Activated T-cell treated with anti-CD3 and anti-CD28 coated beads, Interleukin-2, amount 50 U/mL, for 24 hours (primary cell): Measurements from ENCODE around the gene GIGYF1.
"Not testable (repeated sequence)": the region's sequence is repeated elsewhere in the genome, so short reads cannot be mapped to it uniquely, and the experiment has no call there.

Experiments used
- DNase-seq: peaks from one replicate; pipeline ENCODE4 v3.0.0-alpha.2; 2020
- H3K27ac Mint-ChIP-seq: 2 replicates; pipeline ENCODE4 v1.8.0; 2020; ENCODE audit warnings: mild to moderate bottlenecking, mixed read lengths
- H3K27me3 Mint-ChIP-seq: 2 replicates; pipeline ENCODE4 v1.8.0; 2020; ENCODE audit warnings: mixed read lengths
- H3K36me3 Mint-ChIP-seq: 2 replicates; pipeline ENCODE4 v1.8.0; 2020; ENCODE audit warnings: low read depth, mixed read lengths
- H3K4me1 Mint-ChIP-seq: 2 replicates; pipeline ENCODE4 v1.8.0; 2020; ENCODE audit warnings: low read depth, mixed read lengths
- H3K4me3 Mint-ChIP-seq: 2 replicates; pipeline ENCODE4 v1.8.0; 2020; ENCODE audit warnings: mild to moderate bottlenecking, moderate library complexity, mixed read lengths
- H3K9me3 Mint-ChIP-seq: 2 replicates; pipeline ENCODE4 v1.8.0; 2020; ENCODE audit warnings: mixed read lengths

The GIGYF1 gene

GRCh38 chr7:100694098-100694745 is at the start of gene GIGYF1:
Gene GIGYF1 (minus strand): TSS chr7:100694250. CDS start chr7:100688238, 6,012 bp downstream.
- no peaks in the 10 kb centered on the region for H3K9me3 Mint-ChIP-seq
- DNase-seq: peak; percentile 84
- H3K27ac Mint-ChIP-seq: peak within 1 kb of the TSS; percentile 92
- H3K36me3 Mint-ChIP-seq: peaks cover 28% of the 10 kb centered on the region
- H3K4me3 Mint-ChIP-seq: peak within 1 kb of the TSS; percentile 98
- no peaks in the 10 kb centered on the region for H3K27me3 Mint-ChIP-seq
- H3K4me1 Mint-ChIP-seq: peaks cover 44% of the 10 kb centered on the region

GRCh38 chr7:100739934-100740333 is 45.9 kb upstream of the GIGYF1 start:
- no peak for DNase-seq
- no peaks in the 10 kb centered on the region for H3K4me1 Mint-ChIP-seq
- H3K27ac Mint-ChIP-seq: no peak overlapping the region
- H3K36me3 Mint-ChIP-seq: no peaks in the 10 kb centered on the region
- no peaks in the 10 kb centered on the region for H3K9me3 Mint-ChIP-seq
- peaks cover 5% of the 10 kb centered on the region for H3K27me3 Mint-ChIP-seq
- H3K4me3 Mint-ChIP-seq: no peak overlapping the region

- H3K27ac Mint-ChIP-seq: no peak overlapping the region
- no peaks in the 10 kb centered on the region for H3K9me3 Mint-ChIP-seq
- no peak for DNase-seq
- no peaks in the 10 kb centered on the region for H3K4me1 Mint-ChIP-seq
- peaks cover 9% of the 10 kb centered on the region for H3K27me3 Mint-ChIP-seq
- no peak overlapping the region for H3K4me3 Mint-ChIP-seq
- no peaks in the 10 kb centered on the region for H3K36me3 Mint-ChIP-seq
Observed at GRCh38 chr7:100736671-100737070, 42.6 kb upstream of the GIGYF1 start.

GRCh38 chr7:100735730-100736129 is 41.7 kb upstream of the GIGYF1 start:
- Mint-ChIP-seq H3K36me3 (no peaks in the 10 kb centered on the region), H3K27me3 (peaks cover 9% of the 10 kb centered on the region), H3K4me3 (no peak overlapping the region), H3K4me1 (no peaks in the 10 kb centered on the region), H3K27ac (no peak overlapping the region), H3K9me3 (no peaks in the 10 kb centered on the region)
- DNase-seq: no peak

GRCh38 chr7:100731937-100732636 is 38.0 kb upstream of the GIGYF1 start:
- Mint-ChIP-seq H3K4me3 (no peak overlapping the region), H3K36me3 (no peaks in the 10 kb centered on the region), H3K9me3 (no peaks in the 10 kb centered on the region), H3K27me3 (peaks cover 16% of the 10 kb centered on the region), H3K4me1 (no peaks in the 10 kb centered on the region), H3K27ac (no peak overlapping the region)
- no peak for DNase-seq

GRCh38 chr7:100730136-100730800 is 36.2 kb upstream of the GIGYF1 start:
- no peak overlapping the region for H3K27ac Mint-ChIP-seq

GRCh38 chr7:100728196-100728595 is 34.1 kb upstream of the GIGYF1 start:
- peaks cover 2% of the 10 kb centered on the region for H3K4me1 Mint-ChIP-seq
- H3K36me3 Mint-ChIP-seq: no peaks in the 10 kb centered on the region
- H3K9me3 Mint-ChIP-seq: no peaks in the 10 kb centered on the region
- H3K4me3 Mint-ChIP-seq: no peak overlapping the region
- peaks cover 17% of the 10 kb centered on the region for H3K27me3 Mint-ChIP-seq
- H3K27ac Mint-ChIP-seq: no peak overlapping the region
- no peak for DNase-seq

More at GRCh38 chr7:100730136-100730800, 36.2 kb upstream of the GIGYF1 start:
- peaks cover under 1% of the 10 kb centered on the region for H3K4me1 Mint-ChIP-seq
- H3K9me3 Mint-ChIP-seq: no peaks in the 10 kb centered on the region
- H3K4me3 Mint-ChIP-seq: no peak overlapping the region
- DNase-seq: no peak
- H3K36me3 Mint-ChIP-seq: no peaks in the 10 kb centered on the region
- H3K27me3 Mint-ChIP-seq: peaks cover 17% of the 10 kb centered on the region

- Mint-ChIP-seq H3K36me3 (no peaks in the 10 kb centered on the region), H3K27ac (no peak overlapping the region), H3K4me1 (peaks cover 2% of the 10 kb centered on the region), H3K27me3 (peaks cover 28% of the 10 kb centered on the region), H3K9me3 (no peaks in the 10 kb centered on the region), H3K4me3 (no peak overlapping the region)
- no peak for DNase-seq
Observed at GRCh38 chr7:100726996-100727761, 33.1 kb upstream of the GIGYF1 start.

GRCh38 chr7:100724364-100724763 is 30.3 kb upstream of the GIGYF1 start:
- not testable (repeated sequence) for H3K36me3 Mint-ChIP-seq, H3K27ac Mint-ChIP-seq, H3K9me3 Mint-ChIP-seq, DNase-seq, H3K4me1 Mint-ChIP-seq, H3K4me3 Mint-ChIP-seq
- H3K27me3 Mint-ChIP-seq: peaks cover 50% of the 10 kb centered on the region

- peaks cover 54% of the 10 kb centered on the region for H3K27me3 Mint-ChIP-seq
Observed at GRCh38 chr7:100723732-100724275, 29.8 kb upstream of the GIGYF1 start.

GRCh38 chr7:100722480-100723212 is 28.6 kb upstream of the GIGYF1 start:
- Mint-ChIP-seq H3K27ac (no peak overlapping the region), H3K27me3 (peaks cover 56% of the 10 kb centered on the region), H3K36me3 (no peaks in the 10 kb centered on the region), H3K4me3 (no peak overlapping the region), H3K9me3 (peaks cover 5% of the 10 kb centered on the region), H3K4me1 (peaks cover 2% of the 10 kb centered on the region)
- DNase-seq: no peak

More at GRCh38 chr7:100723732-100724275, 29.8 kb upstream of the GIGYF1 start:
- Mint-ChIP-seq H3K27ac (no peak overlapping the region), H3K4me1 (peaks cover 2% of the 10 kb centered on the region), H3K4me3 (no peak overlapping the region), H3K9me3 (peaks cover 3% of the 10 kb centered on the region), H3K36me3 (no peaks in the 10 kb centered on the region)
- DNase-seq: no peak

GRCh38 chr7:100721505-100721812 is 27.4 kb upstream of the GIGYF1 start:
- Mint-ChIP-seq H3K27me3 (peaks cover 50% of the 10 kb centered on the region), H3K27ac (no peak overlapping the region), H3K36me3 (no peaks in the 10 kb centered on the region), H3K9me3 (peaks cover 5% of the 10 kb centered on the region), H3K4me3 (no peak overlapping the region), H3K4me1 (peaks cover 2% of the 10 kb centered on the region)
- no peak for DNase-seq

GRCh38 chr7:100720671-100721504 is 26.8 kb upstream of the GIGYF1 start:
- Mint-ChIP-seq H3K27me3 (peaks cover 50% of the 10 kb centered on the region), H3K4me1 (peaks cover 2% of the 10 kb centered on the region), H3K4me3 (no peak overlapping the region), H3K36me3 (no peaks in the 10 kb centered on the region), H3K9me3 (peaks cover 5% of the 10 kb centered on the region), H3K27ac (no peak overlapping the region)
- no peak for DNase-seq
